ENCODE measurements around the gene GOSR2. TPM values are rescaled to one million over a fixed set of nuclear protein-coding genes. Genes with fewer than 3 reads are reported as not detected.

Gene GOSR2
- total and polyA plus RNA-seq, 2 donors (not counting 1 experiment from before 2014, with no cell fraction given), result 49.5 to 72.8 TPM

DNA sequence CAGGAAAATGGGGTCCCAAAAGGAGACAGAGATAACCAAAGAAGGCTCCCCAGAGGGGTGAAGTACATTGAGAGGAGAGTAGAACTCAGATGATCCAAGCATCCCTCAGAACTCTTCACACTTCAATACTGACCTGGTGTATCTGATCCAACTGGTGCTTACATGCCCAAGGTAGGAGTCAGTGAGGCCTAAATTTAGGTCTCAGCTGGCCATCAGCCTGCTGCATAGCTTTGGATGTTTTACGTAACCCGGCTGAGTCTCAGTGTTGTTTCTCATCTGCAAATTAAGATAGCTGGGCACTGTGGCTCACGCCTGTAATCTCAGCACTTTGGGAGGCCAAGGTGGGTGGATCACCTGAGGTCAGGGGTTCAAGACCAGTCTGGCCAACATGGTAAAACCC is 11.6 kb upstream of the GOSR2 start:
- no peaks in the 10 kb centered on the region for H3K4me1 ChIP-seq (ENCODE audit: control insufficient read depth, extremely low read depth, insufficient read depth, low read length)
- no peak overlapping the region for H2AFZ ChIP-seq (ENCODE audit: low read length)
- H3K4me2 ChIP-seq (ENCODE audit: extremely low read depth, insufficient read depth, low read length), result no peak overlapping the region
- H3K9me3 ChIP-seq (ENCODE audit: control insufficient read depth, insufficient read depth, low read depth, low read length), result no peaks in the 10 kb centered on the region
- no peaks in the 10 kb centered on the region for H3K36me3 ChIP-seq (ENCODE audit: control insufficient read depth, insufficient read depth, low read length)
- H3K27ac ChIP-seq (ENCODE audit: insufficient read depth, low read length), result no peak overlapping the region
- no peak overlapping the region for H3K4me3 ChIP-seq (replicated peaks in 1 of 4; ENCODE audit: control extremely low read depth in 1 of 4, insufficient read depth in 1 of 4, low read depth in 3 of 4, low read length in 4 of 4)
- DNase-seq (ENCODE audit: low read depth in 2 of 2), result no peak
- H3K79me2 ChIP-seq (ENCODE audit: control insufficient read depth, insufficient read depth, low read length), result no peaks in the 10 kb centered on the region
- H3K9ac ChIP-seq (ENCODE audit: insufficient read depth, low read length), result no peak overlapping the region
- no peaks in the 10 kb centered on the region for H4K20me1 ChIP-seq (ENCODE audit: control insufficient read depth, extremely low read depth, insufficient read depth, low read length)
- H3K27me3 ChIP-seq (ENCODE audit: control insufficient read depth, insufficient read depth, low read length), result peaks cover 14% of the 10 kb centered on the region
- TF ChIP-seq, protein P1, sequence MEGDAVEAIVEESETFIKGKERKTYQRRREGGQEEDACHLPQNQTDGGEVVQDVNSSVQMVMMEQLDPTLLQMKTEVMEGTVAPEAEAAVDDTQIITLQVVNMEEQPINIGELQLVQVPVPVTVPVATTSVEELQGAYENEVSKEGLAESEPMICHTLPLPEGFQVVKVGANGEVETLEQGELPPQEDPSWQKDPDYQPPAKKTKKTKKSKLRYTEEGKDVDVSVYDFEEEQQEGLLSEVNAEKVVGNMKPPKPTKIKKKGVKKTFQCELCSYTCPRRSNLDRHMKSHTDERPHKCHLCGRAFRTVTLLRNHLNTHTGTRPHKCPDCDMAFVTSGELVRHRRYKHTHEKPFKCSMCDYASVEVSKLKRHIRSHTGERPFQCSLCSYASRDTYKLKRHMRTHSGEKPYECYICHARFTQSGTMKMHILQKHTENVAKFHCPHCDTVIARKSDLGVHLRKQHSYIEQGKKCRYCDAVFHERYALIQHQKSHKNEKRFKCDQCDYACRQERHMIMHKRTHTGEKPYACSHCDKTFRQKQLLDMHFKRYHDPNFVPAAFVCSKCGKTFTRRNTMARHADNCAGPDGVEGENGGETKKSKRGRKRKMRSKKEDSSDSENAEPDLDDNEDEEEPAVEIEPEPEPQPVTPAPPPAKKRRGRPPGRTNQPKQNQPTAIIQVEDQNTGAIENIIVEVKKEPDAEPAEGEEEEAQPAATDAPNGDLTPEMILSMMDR (conservative IDR thresholded peaks at IDR 0.05 in 1 of 2, IDR thresholded peaks at IDR 0.05 in 1 of 2; ENCODE audit: low read depth in 1 of 2, low read length in 2 of 2), result no peak
- no peak for TF ChIP-seq EZH2 (IDR thresholded peaks at IDR 0.05; ENCODE audit: low read length, missing control alignments)

DNA sequence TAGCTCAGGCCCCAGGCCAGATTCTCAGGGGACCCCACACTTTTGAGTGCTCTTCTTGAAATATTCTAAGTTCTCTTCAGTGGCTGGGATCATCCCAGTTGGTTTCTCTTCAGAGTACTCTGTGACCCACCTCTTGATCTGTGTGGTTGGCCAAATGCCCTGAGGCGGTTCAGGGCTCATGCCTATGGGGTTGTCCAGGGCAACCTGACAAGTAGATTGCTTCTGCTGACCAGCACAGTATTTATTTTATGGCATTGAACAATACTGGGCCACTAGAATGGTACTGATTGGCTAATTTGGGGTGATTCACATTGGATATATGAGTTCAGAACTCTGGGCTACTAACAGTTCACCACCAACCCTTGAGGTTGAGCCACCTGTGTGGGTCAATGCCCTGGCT is 7.4 kb upstream of the GOSR2 start:
- no peak for DNase-seq (ENCODE audit: low read depth in 2 of 2)
- Histone ChIP-seq H3K27ac (ENCODE audit: insufficient read depth, low read length) (no peak overlapping the region), H3K36me3 (ENCODE audit: control insufficient read depth, insufficient read depth, low read length) (no peaks in the 10 kb centered on the region), H3K9me3 (ENCODE audit: control insufficient read depth, insufficient read depth, low read depth, low read length) (no peaks in the 10 kb centered on the region), H2AFZ (ENCODE audit: low read length) (no peak overlapping the region), H3K4me3 (replicated peaks in 1 of 4; ENCODE audit: control extremely low read depth in 1 of 4, insufficient read depth in 1 of 4, low read depth in 3 of 4, low read length in 4 of 4) (no peak overlapping the region), H3K79me2 (ENCODE audit: control insufficient read depth, insufficient read depth, low read length) (no peaks in the 10 kb centered on the region), H3K4me2 (ENCODE audit: extremely low read depth, insufficient read depth, low read length) (no peak overlapping the region), H3K4me1 (ENCODE audit: control insufficient read depth, extremely low read depth, insufficient read depth, low read length) (no peaks in the 10 kb centered on the region), H3K27me3 (ENCODE audit: control insufficient read depth, insufficient read depth, low read length) (peaks cover 6% of the 10 kb centered on the region), H4K20me1 (ENCODE audit: control insufficient read depth, extremely low read depth, insufficient read depth, low read length) (no peaks in the 10 kb centered on the region), H3K9ac (ENCODE audit: insufficient read depth, low read length) (no peak overlapping the region)
- TF ChIP-seq EZH2 (IDR thresholded peaks at IDR 0.05; ENCODE audit: low read length, missing control alignments), result no peak
- TF ChIP-seq, protein P1 (conservative IDR thresholded peaks at IDR 0.05 in 1 of 2, IDR thresholded peaks at IDR 0.05 in 1 of 2; ENCODE audit: low read depth in 1 of 2, low read length in 2 of 2), result no peak

DNA sequence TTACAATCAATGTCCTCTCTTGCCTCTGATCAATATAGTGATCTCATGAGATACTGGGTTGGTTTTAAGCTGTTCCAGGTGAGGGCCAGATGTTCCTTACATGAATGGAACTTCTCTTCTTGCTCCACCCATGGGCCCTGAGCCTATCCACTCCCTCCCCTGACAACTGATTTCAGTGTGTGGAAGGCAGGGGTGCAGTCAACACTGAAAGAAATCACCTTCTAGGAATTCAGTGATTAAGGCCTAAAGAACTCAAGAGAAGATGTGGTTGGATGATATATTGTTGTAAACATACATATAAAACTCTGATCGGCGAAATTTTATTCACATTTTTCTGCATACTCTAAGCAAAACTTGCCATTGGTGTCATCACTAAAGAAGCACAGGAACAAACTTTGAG is 6.7 kb upstream of the GOSR2 start:
- TF ChIP-seq EZH2 (IDR thresholded peaks at IDR 0.05; ENCODE audit: low read length, missing control alignments), result no peak
- TF ChIP-seq, protein P1 (conservative IDR thresholded peaks at IDR 0.05 in 1 of 2, IDR thresholded peaks at IDR 0.05 in 1 of 2; ENCODE audit: low read depth in 1 of 2, low read length in 2 of 2), result no peak
- Histone ChIP-seq H3K27ac (ENCODE audit: insufficient read depth, low read length) (no peak overlapping the region), H3K9me3 (ENCODE audit: control insufficient read depth, insufficient read depth, low read depth, low read length) (no peaks in the 10 kb centered on the region), H4K20me1 (ENCODE audit: control insufficient read depth, extremely low read depth, insufficient read depth, low read length) (no peaks in the 10 kb centered on the region), H3K4me2 (ENCODE audit: extremely low read depth, insufficient read depth, low read length) (no peak overlapping the region), H2AFZ (ENCODE audit: low read length) (no peak overlapping the region), H3K36me3 (ENCODE audit: control insufficient read depth, insufficient read depth, low read length) (no peaks in the 10 kb centered on the region), H3K4me1 (ENCODE audit: control insufficient read depth, extremely low read depth, insufficient read depth, low read length) (no peaks in the 10 kb centered on the region), H3K9ac (ENCODE audit: insufficient read depth, low read length) (no peak overlapping the region), H3K27me3 (ENCODE audit: control insufficient read depth, insufficient read depth, low read length) (peaks cover 3% of the 10 kb centered on the region), H3K4me3 (replicated peaks in 1 of 4; ENCODE audit: control extremely low read depth in 1 of 4, insufficient read depth in 1 of 4, low read depth in 3 of 4, low read length in 4 of 4) (no peak overlapping the region), H3K79me2 (ENCODE audit: control insufficient read depth, insufficient read depth, low read length) (no peaks in the 10 kb centered on the region)
- peak in 1 of 2 donors; percentile 36 for DNase-seq (ENCODE audit: low read depth in 2 of 2)

Data from fibroblast of lung (primary cell).